OCI-LY7 (cell line): ENCODE data around the gene SGIP1.

Source experiments
- EZH2phosphoT487 ChIP-seq: fragments of 200-600 bp; sonication (generic); IDR thresholded peaks from 2 replicates; pipeline ENCODE4 v1.6.1; 2018; ENCODE audit warnings: low read depth, borderline replicate concordance, mild to moderate bottlenecking, mixed run types, antibody characterized with exemption, low read length, moderate library complexity, mixed read lengths
- TF ChIP-seq, protein P1 (sequence below): fragments of 200-600 bp; sonication (generic); conservative IDR thresholded peaks from 2 replicates; pipeline ENCODE4 v1.5.1; 2014; ENCODE audit warnings: mild to moderate bottlenecking, antibody characterized with exemption, low read length, moderate library complexity, mixed read lengths

DNA sequence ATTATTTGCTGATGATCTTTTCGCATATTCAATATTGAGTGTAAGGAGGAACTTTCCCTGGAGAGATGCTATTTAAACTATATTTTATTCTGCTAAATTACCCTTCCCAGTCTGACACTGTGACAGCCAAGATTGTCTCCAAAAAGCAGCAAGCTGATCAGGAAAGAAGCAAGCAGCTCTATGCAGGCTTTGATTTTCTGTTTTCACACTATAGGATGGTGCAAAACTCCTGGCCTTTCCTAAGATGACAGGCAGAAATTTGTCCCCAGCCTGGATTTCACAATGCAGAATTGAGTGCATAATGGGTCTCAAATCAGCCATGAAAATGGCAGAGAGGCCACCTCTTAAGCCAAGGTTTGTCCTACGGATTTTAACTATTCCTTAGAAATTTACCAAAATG lies 1.1 kb downstream of the SGIP1 start:
- TF ChIP-seq, protein P1, sequence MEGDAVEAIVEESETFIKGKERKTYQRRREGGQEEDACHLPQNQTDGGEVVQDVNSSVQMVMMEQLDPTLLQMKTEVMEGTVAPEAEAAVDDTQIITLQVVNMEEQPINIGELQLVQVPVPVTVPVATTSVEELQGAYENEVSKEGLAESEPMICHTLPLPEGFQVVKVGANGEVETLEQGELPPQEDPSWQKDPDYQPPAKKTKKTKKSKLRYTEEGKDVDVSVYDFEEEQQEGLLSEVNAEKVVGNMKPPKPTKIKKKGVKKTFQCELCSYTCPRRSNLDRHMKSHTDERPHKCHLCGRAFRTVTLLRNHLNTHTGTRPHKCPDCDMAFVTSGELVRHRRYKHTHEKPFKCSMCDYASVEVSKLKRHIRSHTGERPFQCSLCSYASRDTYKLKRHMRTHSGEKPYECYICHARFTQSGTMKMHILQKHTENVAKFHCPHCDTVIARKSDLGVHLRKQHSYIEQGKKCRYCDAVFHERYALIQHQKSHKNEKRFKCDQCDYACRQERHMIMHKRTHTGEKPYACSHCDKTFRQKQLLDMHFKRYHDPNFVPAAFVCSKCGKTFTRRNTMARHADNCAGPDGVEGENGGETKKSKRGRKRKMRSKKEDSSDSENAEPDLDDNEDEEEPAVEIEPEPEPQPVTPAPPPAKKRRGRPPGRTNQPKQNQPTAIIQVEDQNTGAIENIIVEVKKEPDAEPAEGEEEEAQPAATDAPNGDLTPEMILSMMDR, result no peak
- TF ChIP-seq EZH2phosphoT487, result no peak
